ENCODE results near the gene TMEM119. TPM values are rescaled to one million over a fixed set of nuclear protein-coding genes. Genes with fewer than 3 reads are reported as not detected.
A peak's percentile ranks its signal among the peaks of the same experiment; 100 is the strongest.
"Not testable (repeated sequence)": the region's sequence is repeated elsewhere in the genome, so short reads cannot be mapped to it uniquely, and the experiment has no call there.

TMEM119 gene
- total RNA-seq, 1 experiment from 2014 or later = not detected

GRCh38 chr12:108634341-108634751 is 36.5 kb upstream of the TMEM119 start:
- TF ChIP-seq CTCF (IDR thresholded peaks at IDR 0.05; ENCODE audit: insufficient read depth in 1 of 2, low read depth in 1 of 2, low read length in 1 of 2, severe bottlenecking in 1 of 2, unreplicated experiment in 1 of 2) = no peak
- no peak for DNase-seq
- intact Hi-C loops (cut with micrococcal nuclease; ENCODE audit: unreplicated experiment) = no loop called here
- no TSS peak for BruUV-seq (replicated peaks)
- Mint-ChIP-seq H3K27ac (ENCODE audit: unreplicated experiment) (no peak overlapping the region), H3K36me3 (ENCODE audit: insufficient read depth, unreplicated experiment) (peaks cover 12% of the 10 kb centered on the region), H3K4me3 (ENCODE audit: unreplicated experiment) (no peak overlapping the region), H3K27me3 (ENCODE audit: insufficient read depth, unreplicated experiment) (no peaks in the 10 kb centered on the region), H3K9me3 (ENCODE audit: unreplicated experiment) (no peaks in the 10 kb centered on the region), H3K4me1 (ENCODE audit: low read depth, unreplicated experiment) (peaks cover 6% of the 10 kb centered on the region)
- Histone ChIP-seq H3K9me3 (no peaks in the 10 kb centered on the region), H3K36me3 (ENCODE audit: control insufficient read depth, insufficient read depth, low read length) (no peaks in the 10 kb centered on the region), H3K4me1 (no peaks in the 10 kb centered on the region; the same call in 1 of the 2 replicates), H3K4me3 (ENCODE audit: low read depth, low read length) (no peak overlapping the region), H3K27me3 (replicated peaks; ENCODE audit: control insufficient read depth, insufficient read depth, low read length) (no peaks in the 10 kb centered on the region)
- ChIA-PET POLR2A (no interaction called here), CTCF (no interaction called here)

GRCh38 chr12:108633534-108634248 is 35.8 kb upstream of the TMEM119 start, which contains the start of gene SELPLG:
TSS of gene SELPLG (minus strand) at chr12:108633894. CDS start at chr12:108624307, 9,587 bp downstream.
- no TSS peak for BruUV-seq (replicated peaks)
- Histone ChIP-seq H3K4me3 (ENCODE audit: low read depth, low read length) (no peak within 1 kb of the TSS), H3K4me1 (no peaks in the 10 kb centered on the region; the same call in 1 of the 2 replicates), H3K9me3 (no peaks in the 10 kb centered on the region), H3K27me3 (replicated peaks; ENCODE audit: control insufficient read depth, insufficient read depth, low read length) (no peaks in the 10 kb centered on the region), H3K36me3 (ENCODE audit: control insufficient read depth, insufficient read depth, low read length) (no peaks in the 10 kb centered on the region)
- Mint-ChIP-seq H3K27me3 (ENCODE audit: insufficient read depth, unreplicated experiment) (no peaks in the 10 kb centered on the region), H3K9me3 (ENCODE audit: unreplicated experiment) (no peaks in the 10 kb centered on the region), H3K36me3 (ENCODE audit: insufficient read depth, unreplicated experiment) (peaks cover 6% of the 10 kb centered on the region), H3K27ac (ENCODE audit: unreplicated experiment) (no peak within 1 kb of the TSS), H3K4me1 (ENCODE audit: low read depth, unreplicated experiment) (peaks cover 6% of the 10 kb centered on the region), H3K4me3 (ENCODE audit: unreplicated experiment) (no peak within 1 kb of the TSS)
- peak in 1 of 2 experiments; percentile 19 for DNase-seq
- ChIA-PET POLR2A (no interaction called here), CTCF (no interaction called here)
- TF ChIP-seq CTCF (IDR thresholded peaks at IDR 0.05; ENCODE audit: insufficient read depth in 1 of 2, low read depth in 1 of 2, low read length in 1 of 2, severe bottlenecking in 1 of 2, unreplicated experiment in 1 of 2) = no peak
- intact Hi-C loops (cut with micrococcal nuclease; ENCODE audit: unreplicated experiment) = no loop called here

GRCh38 chr12:108633081-108633533 is 35.2 kb upstream of the TMEM119 start:
- H3K4me3 Mint-ChIP-seq (ENCODE audit: unreplicated experiment) = no peak overlapping the region
- no TSS peak for BruUV-seq (replicated peaks)
- no peaks in the 10 kb centered on the region for H3K9me3 ChIP-seq
- H3K27me3 Mint-ChIP-seq (ENCODE audit: insufficient read depth, unreplicated experiment) = no peaks in the 10 kb centered on the region
- H3K27ac Mint-ChIP-seq (ENCODE audit: unreplicated experiment) = no peak overlapping the region
- peaks cover 6% of the 10 kb centered on the region for H3K4me1 Mint-ChIP-seq (ENCODE audit: low read depth, unreplicated experiment)
- peaks cover 6% of the 10 kb centered on the region for H3K36me3 Mint-ChIP-seq (ENCODE audit: insufficient read depth, unreplicated experiment)
- ChIA-PET CTCF (no interaction called here), POLR2A (no interaction called here)
- no peaks in the 10 kb centered on the region for H3K36me3 ChIP-seq (ENCODE audit: control insufficient read depth, insufficient read depth, low read length)
- DNase-seq = no peak
- H3K4me3 ChIP-seq (ENCODE audit: low read depth, low read length) = no peak overlapping the region
- no peaks in the 10 kb centered on the region for H3K27me3 ChIP-seq (replicated peaks; ENCODE audit: control insufficient read depth, insufficient read depth, low read length)
- H3K9me3 Mint-ChIP-seq (ENCODE audit: unreplicated experiment) = no peaks in the 10 kb centered on the region
- no peak for TF ChIP-seq CTCF (IDR thresholded peaks at IDR 0.05; ENCODE audit: insufficient read depth in 1 of 2, low read depth in 1 of 2, low read length in 1 of 2, severe bottlenecking in 1 of 2, unreplicated experiment in 1 of 2)
- intact Hi-C loops (cut with micrococcal nuclease; ENCODE audit: unreplicated experiment) = no loop called here
- H3K4me1 ChIP-seq = no peaks in the 10 kb centered on the region; the same call in 1 of the 2 replicates

DNA sequence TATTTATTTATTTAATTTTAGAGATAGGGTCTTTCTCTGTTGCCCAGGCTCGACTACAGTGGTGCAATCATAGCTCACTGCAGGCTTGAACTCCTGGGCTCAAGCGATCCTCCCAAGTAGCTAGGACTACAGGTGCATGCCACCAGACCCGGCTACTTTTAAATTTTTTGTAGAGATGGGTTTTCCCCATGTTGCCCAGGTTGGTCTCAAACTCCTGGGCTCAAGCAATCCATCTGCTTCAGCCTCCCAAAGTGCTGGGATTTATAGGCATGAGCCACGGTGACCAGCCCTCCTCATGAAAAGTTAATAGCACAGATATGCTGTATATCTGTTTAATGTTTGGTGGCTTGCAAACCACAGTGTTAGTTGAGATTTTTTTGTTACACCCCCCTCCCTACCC is 33.4 kb upstream of the TMEM119 start:
- intact Hi-C loops (cut with micrococcal nuclease; ENCODE audit: unreplicated experiment); POLR2A ChIA-PET; BruUV-seq (replicated peaks): not testable (repeated sequence)

More for the DNA sequence above, 33.4 kb upstream of the TMEM119 start:
- H3K9me3 Mint-ChIP-seq (ENCODE audit: unreplicated experiment); H3K27me3 Mint-ChIP-seq (ENCODE audit: insufficient read depth, unreplicated experiment); DNase-seq; H3K4me3 Mint-ChIP-seq (ENCODE audit: unreplicated experiment); H3K36me3 Mint-ChIP-seq (ENCODE audit: insufficient read depth, unreplicated experiment); CTCF ChIA-PET; H3K27me3 ChIP-seq (replicated peaks; ENCODE audit: control insufficient read depth, insufficient read depth, low read length); H3K9me3 ChIP-seq; H3K4me3 ChIP-seq (ENCODE audit: low read depth, low read length); H3K27ac Mint-ChIP-seq (ENCODE audit: unreplicated experiment); H3K36me3 ChIP-seq (ENCODE audit: control insufficient read depth, insufficient read depth, low read length); H3K4me1 Mint-ChIP-seq (ENCODE audit: low read depth, unreplicated experiment); H3K4me1 ChIP-seq: not testable (repeated sequence)
